Natural killer cell treated with Interleukin-12 subunit alpha and Interleukin-12 subunit beta and Interleukin-15 and Interleukin-18, amount 100 ng/mL, for 72 hours (primary cell): ENCODE measurements around the gene PHTF1. TPM values are rescaled to one million over a fixed set of nuclear protein-coding genes. Genes with fewer than 3 reads are reported as not detected.

Source experiments
- ATAC-seq, 2 donors: fragments of 150-1000 bp; cut with Tn5 transposase in 1 of 2; sonication (Bioruptor Pico), chemical (Tn5 transposase) in 1 of 2; 2 replicates each; pipeline ENCODE4 v1.10.0; 2021
- DNase-seq: peaks from one replicate; pipeline ENCODE4 v3.0.0; 2022; ENCODE audit warnings: low spot score
- H3K27ac Mint-ChIP-seq, 2 donors: 1 replicate in 1 of 2; 2 replicates in 1 of 2; pipeline ENCODE4 v1.8.0; 2022; ENCODE audit warnings: mixed read lengths in 2 of 2, mild to moderate bottlenecking in 1 of 2, moderate library complexity in 1 of 2
- H3K27me3 Mint-ChIP-seq, 2 donors: 1 replicate in 1 of 2; 2 replicates in 1 of 2; pipeline ENCODE4 v1.8.0; 2022; ENCODE audit warnings: mixed read lengths in 2 of 2
- H3K36me3 Mint-ChIP-seq: one replicate; pipeline ENCODE4 v1.8.0; 2022; ENCODE audit warnings: mixed read lengths
- H3K4me1 Mint-ChIP-seq, 2 donors: 1 replicate in 1 of 2; 2 replicates in 1 of 2; pipeline ENCODE4 v1.8.0; 2022; ENCODE audit warnings: low read depth in 2 of 2, mixed read lengths in 2 of 2, mild to moderate bottlenecking in 1 of 2
- H3K4me3 Mint-ChIP-seq: one replicate; pipeline ENCODE4 v1.8.0; 2022; ENCODE audit warnings: mixed read lengths
- H3K9me3 Mint-ChIP-seq: 2 replicates; pipeline ENCODE4 v1.8.0; 2022; ENCODE audit warnings: mixed read lengths
- total RNA-seq, 2 donors: library from RNA; stranded (reverse); gene quantifications; one replicate each; pipeline ENCODE4 v1.2.3, GENCODE V29; 2022

Gene PHTF1
- total RNA-seq, 2 donors from 2014 or later, result 29.0 to 44.0 TPM

DNA sequence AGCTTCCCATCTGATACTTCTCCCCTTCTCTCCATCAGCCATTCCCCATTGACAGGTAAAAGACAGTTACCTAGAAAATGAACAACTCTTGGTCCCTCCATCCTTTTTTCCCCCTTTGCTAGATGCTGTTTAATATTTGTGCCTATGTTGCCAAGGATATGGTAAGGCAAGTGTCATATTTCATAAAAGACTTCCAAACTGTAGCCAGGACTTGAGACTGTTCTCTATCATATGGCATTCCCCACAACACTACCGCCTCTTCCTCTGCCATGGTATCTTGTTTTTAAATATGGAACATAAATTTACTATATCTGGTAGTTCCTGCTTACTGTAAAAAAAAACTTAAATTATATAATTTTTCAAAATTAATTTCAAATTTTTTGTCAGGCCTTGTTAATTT is 97.2 kb downstream of the PHTF1 start:
- no peaks in the 10 kb centered on the region for H3K4me1 Mint-ChIP-seq
- no peaks in the 10 kb centered on the region for H3K36me3 Mint-ChIP-seq
- no peak overlapping the region for H3K4me3 Mint-ChIP-seq
- DNase-seq (no peak), ATAC-seq (no peak)
- no peaks in the 10 kb centered on the region for H3K27me3 Mint-ChIP-seq
- no peak overlapping the region for H3K27ac Mint-ChIP-seq
- H3K9me3 Mint-ChIP-seq, result no peaks in the 10 kb centered on the region

DNA sequence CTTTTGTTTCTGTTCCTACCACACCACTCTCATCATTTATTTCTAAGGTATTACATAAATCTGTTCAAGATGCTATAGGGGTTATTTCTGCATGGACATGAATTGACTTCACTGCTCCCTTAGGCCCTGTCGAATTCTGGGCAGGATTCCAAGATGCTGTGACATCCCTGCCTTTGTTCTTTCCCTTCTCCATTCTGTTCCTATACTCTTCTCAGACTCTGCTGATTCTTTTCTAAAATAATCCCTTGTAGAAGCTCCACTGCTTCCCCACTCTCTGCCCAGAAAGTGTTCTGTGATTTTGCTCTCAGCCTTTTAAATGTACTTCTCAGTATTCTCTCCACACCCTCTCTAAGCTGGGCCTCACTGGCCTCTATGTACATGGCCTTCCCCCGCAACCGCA is 99.2 kb downstream of the PHTF1 start:
- DNase-seq (no peak), ATAC-seq (no peak)
- no peaks in the 10 kb centered on the region for H3K4me1 Mint-ChIP-seq
- no peaks in the 10 kb centered on the region for H3K36me3 Mint-ChIP-seq
- H3K4me3 Mint-ChIP-seq, result no peak overlapping the region
- no peak overlapping the region for H3K27ac Mint-ChIP-seq
- no peaks in the 10 kb centered on the region for H3K27me3 Mint-ChIP-seq
- no peaks in the 10 kb centered on the region for H3K9me3 Mint-ChIP-seq

DNA sequence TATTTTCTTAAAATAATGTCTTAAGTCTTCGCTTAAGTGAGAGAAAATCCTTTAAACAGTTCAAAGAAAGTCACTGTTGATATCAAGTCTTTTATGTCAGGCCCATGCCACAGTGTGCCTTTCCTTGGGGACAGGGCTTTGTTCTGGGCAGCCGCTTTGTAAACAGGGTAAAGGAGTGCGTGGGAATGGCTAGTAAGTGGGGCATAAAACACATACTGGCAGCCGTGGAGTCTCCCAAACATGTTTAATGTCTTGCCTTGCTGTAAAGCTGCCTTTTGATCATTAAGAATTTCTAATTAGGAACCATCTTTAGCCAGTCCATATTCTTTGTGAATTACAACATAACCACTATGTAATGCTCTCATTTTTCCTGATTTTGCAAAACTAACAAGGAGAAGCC is 99.7 kb downstream of the PHTF1 start:
- Mint-ChIP-seq H3K4me1 (no peaks in the 10 kb centered on the region), H3K36me3 (no peaks in the 10 kb centered on the region), H3K9me3 (no peaks in the 10 kb centered on the region), H3K27me3 (no peaks in the 10 kb centered on the region), H3K4me3 (no peak overlapping the region), H3K27ac (no peak overlapping the region)
- DNase-seq (no peak), ATAC-seq (no peak)

DNA sequence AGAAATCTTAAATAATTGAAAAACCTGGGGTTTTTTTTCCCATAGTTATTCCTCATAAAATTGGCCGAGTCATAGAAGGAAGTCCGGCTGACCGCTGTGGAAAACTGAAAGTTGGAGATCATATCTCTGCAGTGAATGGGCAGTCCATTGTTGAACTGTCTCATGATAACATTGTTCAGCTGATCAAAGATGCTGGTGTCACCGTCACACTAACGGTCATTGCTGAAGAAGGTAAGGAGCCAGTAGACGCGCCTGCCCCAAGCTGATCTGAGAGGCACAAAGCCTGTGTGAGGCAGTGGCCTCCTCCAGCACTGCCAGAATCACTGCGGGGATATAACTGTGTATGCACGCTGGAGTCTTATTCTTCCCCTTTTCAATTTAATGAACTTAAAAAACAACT is 100.3 kb downstream of the PHTF1 start:
- DNase-seq (no peak), ATAC-seq (no peak)
- no peaks in the 10 kb centered on the region for H3K9me3 Mint-ChIP-seq
- H3K27me3 Mint-ChIP-seq, result no peaks in the 10 kb centered on the region
- no peak overlapping the region for H3K4me3 Mint-ChIP-seq
- no peak overlapping the region for H3K27ac Mint-ChIP-seq
- H3K36me3 Mint-ChIP-seq, result no peaks in the 10 kb centered on the region
- H3K4me1 Mint-ChIP-seq, result no peaks in the 10 kb centered on the region

DNA sequence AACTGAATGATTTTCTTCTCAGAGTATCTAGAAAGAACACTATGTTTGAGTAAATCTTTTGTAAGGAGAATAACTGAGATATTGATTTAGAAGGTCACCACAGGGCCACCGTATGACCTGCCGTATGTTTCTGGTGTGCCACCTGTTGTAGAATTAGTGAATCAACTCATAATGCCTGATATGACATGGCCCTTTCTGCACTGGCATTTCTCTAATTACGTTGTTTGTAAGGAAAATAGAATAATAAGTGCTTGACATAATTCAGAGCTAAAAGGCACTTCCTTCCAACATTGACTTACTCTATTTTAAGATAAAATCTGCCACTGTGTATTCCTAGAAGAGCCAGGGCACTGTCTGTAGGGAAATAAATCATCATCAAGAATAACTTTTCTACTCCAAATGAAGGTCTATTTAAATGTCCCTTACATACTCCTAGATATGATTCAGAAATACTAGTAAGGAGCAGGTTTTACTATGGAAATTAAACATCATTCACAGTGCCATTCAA is 101.7 kb downstream of the PHTF1 start:
- H3K36me3 Mint-ChIP-seq, result no peaks in the 10 kb centered on the region
- no peak overlapping the region for H3K4me3 Mint-ChIP-seq
- ATAC-seq, result no peak

DNA sequence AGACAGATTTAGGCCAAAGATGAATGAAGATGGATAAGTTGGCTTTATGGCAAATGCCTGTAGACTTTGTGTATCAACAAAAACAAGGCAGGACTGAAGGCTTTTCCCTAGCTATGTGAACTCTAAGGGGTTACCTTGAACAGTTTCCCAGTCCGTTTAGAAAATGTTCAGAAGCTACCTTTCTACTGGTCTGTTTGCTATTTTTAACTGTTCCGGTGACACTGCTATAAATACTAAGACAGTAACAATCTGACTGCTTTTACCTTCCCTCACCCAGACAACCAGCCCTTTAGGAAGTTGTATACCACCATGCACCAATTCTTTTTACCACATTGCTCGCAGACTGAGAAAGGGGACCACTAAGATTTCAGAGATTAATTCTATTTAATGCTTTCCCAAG is 102.2 kb downstream of the PHTF1 start:
- Mint-ChIP-seq H3K27me3 (no peaks in the 10 kb centered on the region), H3K27ac (no peak overlapping the region), H3K4me1 (no peaks in the 10 kb centered on the region), H3K4me3 (no peak overlapping the region), H3K9me3 (no peaks in the 10 kb centered on the region), H3K36me3 (no peaks in the 10 kb centered on the region)
- ATAC-seq (no peak), DNase-seq (no peak)

More for the DNA sequence above, 101.7 kb downstream of the PHTF1 start:
- H3K27ac Mint-ChIP-seq, result no peak overlapping the region
- no peaks in the 10 kb centered on the region for H3K4me1 Mint-ChIP-seq
- no peaks in the 10 kb centered on the region for H3K9me3 Mint-ChIP-seq
- H3K27me3 Mint-ChIP-seq, result no peaks in the 10 kb centered on the region
- no peak for DNase-seq

DNA sequence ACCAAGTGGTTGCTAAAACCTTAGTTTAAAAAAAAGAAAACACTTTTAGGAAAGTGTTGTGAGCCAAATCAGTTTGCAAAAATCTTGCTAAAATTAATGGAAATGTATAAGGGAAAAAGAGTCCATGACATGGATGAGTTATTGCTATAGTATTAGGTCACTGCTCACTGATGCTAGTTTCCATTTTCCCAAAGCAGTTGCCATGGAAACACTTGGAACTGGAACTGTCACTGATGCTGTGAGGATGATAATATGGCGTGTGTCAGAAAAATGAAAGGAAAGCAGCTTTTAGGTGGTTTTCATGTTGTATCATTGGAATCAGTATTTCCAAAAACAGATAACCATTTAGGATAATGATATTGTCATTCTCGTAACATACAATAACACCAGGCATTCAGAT is 104.4 kb downstream of the PHTF1 start:
- Mint-ChIP-seq H3K36me3 (no peaks in the 10 kb centered on the region), H3K9me3 (no peaks in the 10 kb centered on the region), H3K27me3 (no peaks in the 10 kb centered on the region), H3K4me3 (no peak overlapping the region), H3K4me1 (no peaks in the 10 kb centered on the region), H3K27ac (no peak overlapping the region)
- ATAC-seq (no peak), DNase-seq (no peak)

DNA sequence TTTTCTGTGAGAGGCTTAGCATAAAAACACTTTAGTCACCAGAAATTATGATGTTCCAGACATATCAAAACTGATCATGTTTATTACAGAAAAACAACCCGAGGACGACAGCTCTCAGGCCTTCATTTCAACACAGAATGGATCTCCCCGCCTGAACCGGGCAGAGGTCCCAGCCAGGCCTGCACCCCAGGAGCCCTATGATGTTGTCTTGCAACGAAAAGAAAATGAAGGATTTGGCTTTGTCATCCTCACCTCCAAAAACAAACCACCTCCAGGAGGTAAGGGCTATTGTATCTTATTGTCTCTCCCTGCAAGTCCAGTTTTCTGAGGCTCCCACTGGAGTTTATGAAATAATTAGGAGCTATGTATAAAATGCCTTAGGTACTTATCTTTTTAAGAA is 105.5 kb downstream of the PHTF1 start:
- no peak overlapping the region for H3K4me3 Mint-ChIP-seq
- no peaks in the 10 kb centered on the region for H3K36me3 Mint-ChIP-seq
- DNase-seq (no peak), ATAC-seq (no peak)
- H3K9me3 Mint-ChIP-seq, result no peaks in the 10 kb centered on the region
- H3K27me3 Mint-ChIP-seq, result no peaks in the 10 kb centered on the region
- no peaks in the 10 kb centered on the region for H3K4me1 Mint-ChIP-seq
- no peak overlapping the region for H3K27ac Mint-ChIP-seq

DNA sequence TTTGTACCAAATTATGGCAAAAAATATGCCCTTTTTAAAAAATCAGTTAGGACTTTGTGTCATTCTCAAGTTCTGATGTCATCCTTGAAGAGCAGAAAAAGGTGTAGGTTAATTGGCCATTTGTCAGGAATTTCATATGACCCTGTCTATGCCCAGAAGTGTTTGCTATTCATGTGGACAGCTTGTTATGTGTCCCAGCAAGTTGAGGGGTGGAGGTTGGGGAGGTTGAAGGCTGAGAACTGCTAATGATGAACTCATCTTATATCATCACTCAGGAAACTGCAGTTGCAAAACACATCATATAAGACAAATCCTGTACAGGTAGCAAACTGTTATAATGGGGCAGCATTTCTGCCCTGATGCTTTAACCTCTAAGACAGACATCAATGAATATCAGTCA is 106.5 kb downstream of the PHTF1 start:
- no peaks in the 10 kb centered on the region for H3K27me3 Mint-ChIP-seq
- DNase-seq (no peak), ATAC-seq (no peak)
- H3K4me1 Mint-ChIP-seq, result no peaks in the 10 kb centered on the region
- no peak overlapping the region for H3K27ac Mint-ChIP-seq
- no peaks in the 10 kb centered on the region for H3K9me3 Mint-ChIP-seq
- H3K4me3 Mint-ChIP-seq, result no peak overlapping the region
- H3K36me3 Mint-ChIP-seq, result no peaks in the 10 kb centered on the region

DNA sequence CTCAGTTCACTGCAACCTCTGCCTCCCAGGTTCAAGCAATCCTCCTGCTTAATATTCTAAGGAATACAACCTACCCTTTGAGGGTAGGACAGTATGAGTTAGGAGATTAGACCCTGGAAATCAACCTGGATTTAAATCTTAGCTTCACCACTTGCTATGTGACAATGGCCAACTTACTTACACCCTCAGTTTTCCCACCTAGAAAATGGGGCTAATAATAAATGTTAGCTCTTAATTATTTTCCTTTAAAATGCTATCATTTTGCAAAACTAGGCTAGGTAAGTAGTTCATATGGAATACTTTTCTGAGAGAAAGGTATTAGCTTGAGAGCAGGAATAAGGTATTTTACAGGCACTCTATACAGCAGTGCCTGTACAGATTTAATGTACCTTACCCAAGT is 110.8 kb downstream of the PHTF1 start:
- Mint-ChIP-seq H3K36me3 (no peaks in the 10 kb centered on the region), H3K27ac (no peak overlapping the region), H3K27me3 (no peaks in the 10 kb centered on the region)

DNA sequence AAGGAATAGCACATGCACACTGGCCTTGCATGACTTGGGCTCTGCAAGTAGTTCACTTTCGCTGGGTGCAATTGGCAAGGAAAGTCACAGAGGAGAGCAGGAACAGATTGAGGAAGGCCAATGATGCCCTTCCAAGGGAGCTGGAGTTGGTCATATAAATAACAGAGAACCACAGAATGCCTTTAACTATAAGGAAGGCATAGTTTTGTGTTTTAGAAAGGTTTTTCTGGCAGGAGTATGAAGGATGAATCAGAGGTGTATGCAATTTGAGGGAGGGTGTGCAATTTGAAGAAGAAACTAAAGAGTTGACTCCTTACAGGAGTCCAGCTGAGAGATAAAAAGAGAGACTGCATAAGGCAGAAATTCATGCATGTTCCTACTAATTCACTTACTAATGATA is 112.1 kb downstream of the PHTF1 start:
- H3K36me3 Mint-ChIP-seq, result no peaks in the 10 kb centered on the region
- H3K27me3 Mint-ChIP-seq, result no peaks in the 10 kb centered on the region
- H3K4me3 Mint-ChIP-seq, result no peak overlapping the region
- ATAC-seq, result no peak
- no peaks in the 10 kb centered on the region for H3K9me3 Mint-ChIP-seq
- DNase-seq, result no peak
- H3K4me1 Mint-ChIP-seq, result peaks cover under 1 to 4% of the 10 kb centered on the region in 2 donors
- H3K27ac Mint-ChIP-seq, result no peak overlapping the region

More for the DNA sequence above, 110.8 kb downstream of the PHTF1 start:
- H3K9me3 Mint-ChIP-seq, result no peaks in the 10 kb centered on the region
- H3K4me3 Mint-ChIP-seq, result no peak overlapping the region
- H3K4me1 Mint-ChIP-seq, result no peaks in the 10 kb centered on the region
- DNase-seq (no peak), ATAC-seq (no peak)

Other genes with a start within 250 kb of the PHTF1 start
- gene RSBN1, start 53.0 kb upstream of the PHTF1 start, total RNA-seq, result 10 to 100 TPM; 18.7 to 27.7 TPM
- gene PTPN22, start 112.2 kb upstream of the PHTF1 start, total RNA-seq, result 10 to 100 TPM; 24.6 to 26.0 TPM
- gene BCL2L15, start 128.1 kb upstream of the PHTF1 start, total RNA-seq, result 1 to 10 TPM; 1.3 to 3.0 TPM
- 10 to 100 TPM; 40.4 to 76.0 TPM for gene AP4B1, start 145.3 kb upstream of the PHTF1 start, total RNA-seq
- gene DCLRE1B, start 145.8 kb upstream of the PHTF1 start, total RNA-seq, result 10 to 100 TPM; 12.6 to 22.0 TPM
- 100 to 1,000 TPM in 1 of 2 donors, 10 to 100 TPM in 1; 80.6 to 110 TPM for gene HIPK1, start 169.8 kb upstream of the PHTF1 start, total RNA-seq
- 1 to 10 TPM in 1 of 2 donors, under 1 TPM in 1; 0.59 to 1.2 TPM for gene OLFML3, start 220.0 kb upstream of the PHTF1 start, total RNA-seq